HG03520 (cell line): ENCODE results near the gene PRPF6.

ENCODE experiments used
- ATAC-seq: cut with Tn5 transposase; IDR thresholded peaks from one replicate; pipeline ENCODE4 v1.9.1; 2021; ENCODE audit warnings: mild to moderate bottlenecking, moderate library complexity; ENCODE audit not compliant: unreplicated experiment

PRPF6 gene

GRCh38 chr20:64047046-64047389, 66.1 kb downstream of the PRPF6 start:
- no peak for ATAC-seq

GRCh38 chr20:64047968-64048401, 67.1 kb downstream of the PRPF6 start:
- ATAC-seq = no peak

- no peak for ATAC-seq
Observed at GRCh38 chr20:64048402-64049044, 67.6 kb downstream of the PRPF6 start.

- no peak for ATAC-seq
Observed at GRCh38 chr20:64049060-64049877, 68.3 kb downstream of the PRPF6 start, which contains the start of gene SOX18. Gene SOX18 (minus strand): TSS chr20:64049639. CDS start chr20:64049516, 123 bp downstream.

- no peak for ATAC-seq
Observed at GRCh38 chr20:64049878-64050260, 68.9 kb downstream of the PRPF6 start.

GRCh38 chr20:64050261-64051032, 69.5 kb downstream of the PRPF6 start:
- no peak for ATAC-seq

- ATAC-seq = no peak
Observed at GRCh38 chr20:64051033-64051452, 70.1 kb downstream of the PRPF6 start.

- ATAC-seq = no peak
Observed at GRCh38 chr20:64051561-64052325, 70.8 kb downstream of the PRPF6 start.

GRCh38 chr20:64052326-64052722, 71.4 kb downstream of the PRPF6 start:
- ATAC-seq = no peak

GRCh38 chr20:64052987-64053840, 72.3 kb downstream of the PRPF6 start:
- ATAC-seq = no peak

GRCh38 chr20:64053841-64054661, 73.1 kb downstream of the PRPF6 start:
- ATAC-seq = no peak

GRCh38 chr20:64055396-64055892, 74.5 kb downstream of the PRPF6 start:
- ATAC-seq = no peak

GRCh38 chr20:64055893-64056638, 75.1 kb downstream of the PRPF6 start:
- ATAC-seq = no peak

- no peak for ATAC-seq
Observed at GRCh38 chr20:64056639-64056888, 75.6 kb downstream of the PRPF6 start.

- no peak for ATAC-seq
Observed at GRCh38 chr20:64056889-64057627, 76.1 kb downstream of the PRPF6 start.

GRCh38 chr20:64057628-64058498, 76.9 kb downstream of the PRPF6 start:
- ATAC-seq = no peak

- ATAC-seq = no peak
Observed at GRCh38 chr20:64058536-64058935, 77.6 kb downstream of the PRPF6 start.
